GM12878 (cell line): Measurements from ENCODE around the gene FGGY. TPM values are rescaled to one million over a fixed set of nuclear protein-coding genes. Genes with fewer than 3 reads are reported as not detected.

Experiments used
- ATAC-seq: fragments of 200-7000 bp; cut with Tn5 transposase; 3 replicates; pipeline ENCODE4 v1.9.1; 2020; ENCODE audit warnings: mild to moderate bottlenecking, moderate library complexity
- BruUV-seq: library from RNA; stranded (reverse); fragments of 400-500 nt; replicated peaks from 2 replicates; lab custom pipeline; 2021; lab: Mats Ljungman, UMichigan
- CTCF ChIA-PET: fragments of 300-600 bp; sonication (Branson Sonifier 250); formaldehyde crosslinking; extraction: SDS; loops from one replicate; lab custom pipeline; 2021; ENCODE audit warnings: inconsistent platforms; lab: Yijun Ruan, JAX
- POLR2A ChIA-PET: fragments of 350-600 bp; formaldehyde crosslinking; extraction: SDS; loops from one replicate; lab custom pipeline; 2021; ENCODE audit warnings: inconsistent platforms; lab: Charles Lee
- RAD21 ChIA-PET: fragments of 300-600 bp; sonication (Branson Sonifier 250); formaldehyde crosslinking; loops from one replicate; lab custom pipeline; 2023; ENCODE audit warnings: antibody characterized with exemption; ENCODE audit not compliant: unreplicated experiment; lab: Charles Lee
- SMC1A ChIA-PET: fragments of 300-600 bp; sonication (Branson Sonifier 250); formaldehyde crosslinking; loops from one replicate; lab custom pipeline; 2023; ENCODE audit not compliant: unreplicated experiment, uncharacterized antibody; lab: Charles Lee
- DNase-seq: peaks from one replicate; pipeline ENCODE4 v3.0.0-alpha.2; 2011; ENCODE audit warnings: low read depth, low spot score
- FAIRE-seq: peaks from 3 replicates; lab custom pipeline; 2011; peaks lifted over from hg19 to GRCh38; lab: Jason Lieb, UNC
- H2AFZ ChIP-seq: 2 replicates; pipeline ENCODE4 v1.6.0; 2011; ENCODE audit warnings: low read depth, low read length, control low read depth; ENCODE audit not compliant: control insufficient read depth
- H3K27ac ChIP-seq: 2 replicates; pipeline ENCODE4 v1.5.1; 2011; ENCODE audit warnings: control low read depth; ENCODE audit not compliant: control insufficient read depth, insufficient read depth
- H3K27me3 ChIP-seq, 2 experiments: replicated peaks in 1 of 2; 2 replicates each; pipeline versions ENCODE4 v1.6.0 to v1.6.1; 2011; ENCODE audit warnings: low read length in 1 of 2; ENCODE audit not compliant: control insufficient read depth in 2 of 2, insufficient read depth in 2 of 2
- H3K36me3 ChIP-seq, 2 experiments: 2 replicates each; pipeline ENCODE4 v1.5.1; 2011; ENCODE audit warnings: low read length in 1 of 2; ENCODE audit not compliant: control insufficient read depth in 2 of 2, insufficient read depth in 2 of 2
- H3K4me1 ChIP-seq: 2 replicates; pipeline ENCODE4 v1.6.1; 2011; ENCODE audit warnings: mild to moderate bottlenecking, low read length, moderate library complexity, mixed read lengths; ENCODE audit not compliant: control insufficient read depth, insufficient read depth
- H3K4me2 ChIP-seq: 2 replicates; pipeline ENCODE4 v1.6.0; 2011; ENCODE audit warnings: control low read depth; ENCODE audit not compliant: control insufficient read depth, insufficient read depth
- H3K4me3 ChIP-seq: fragments of 200-600 bp; sonication (generic); 2 replicates; pipeline ENCODE4 v1.5.1; 2016
- H3K79me2 ChIP-seq: 2 replicates; pipeline ENCODE4 v1.6.0; 2011; ENCODE audit warnings: low read length; ENCODE audit not compliant: control insufficient read depth, insufficient read depth
- H3K9ac ChIP-seq: 2 replicates; pipeline ENCODE4 v1.8.0; 2011; ENCODE audit warnings: low read length, control low read depth, mixed read lengths; ENCODE audit not compliant: control insufficient read depth, insufficient read depth
- H3K9me3 ChIP-seq: replicated peaks from 3 replicates; pipeline ENCODE4 v1.5.1; 2011; ENCODE audit warnings: mild to moderate bottlenecking, low read length; ENCODE audit not compliant: control insufficient read depth, insufficient read depth
- H4K20me1 ChIP-seq: 2 replicates; pipeline ENCODE4 v1.6.0; 2011; ENCODE audit not compliant: control insufficient read depth, insufficient read depth
- CTCF ChIP-seq, 3 experiments: IDR thresholded peaks in 2 of 3; conservative IDR thresholded peaks in 1 of 3; 2 replicates each; pipeline ENCODE4 v1.5.1; 2011; ENCODE audit warnings: low read depth in 3 of 3, low read length in 3 of 3, mild to moderate bottlenecking in 3 of 3, control low read depth in 2 of 3, moderate library complexity in 2 of 3, inconsistent platforms in 1 of 3, mixed read lengths in 1 of 3; ENCODE audit not compliant: control insufficient read depth in 2 of 3, insufficient read depth in 1 of 3; ENCODE audit errors: extremely low read depth in 1 of 3
- ELK1 ChIP-seq: IDR thresholded peaks from 2 replicates; pipeline ENCODE4 v1.6.1; 2012; ENCODE audit warnings: low read depth, low read length, improper control_type of control experiment
- FOXM1 ChIP-seq: IDR thresholded peaks from 2 replicates; pipeline ENCODE4 v1.6.1; 2012; ENCODE audit warnings: low read depth, mild to moderate bottlenecking, inconsistent platforms, low read length, moderate library complexity
- RAD21 ChIP-seq: IDR thresholded peaks from 2 replicates; pipeline ENCODE4 v1.6.1; 2011; ENCODE audit warnings: mild to moderate bottlenecking, low read depth, low read length, moderate library complexity; ENCODE audit not compliant: insufficient read depth
- SKIL ChIP-seq: fragments of 450-650 bp; IDR thresholded peaks from 2 replicates; pipeline ENCODE4 v1.6.1; 2017; ENCODE audit warnings: mild to moderate bottlenecking, low read depth, inconsistent platforms; ENCODE audit not compliant: poor library complexity, severe bottlenecking
- SMC3 ChIP-seq: IDR thresholded peaks from 2 replicates; pipeline ENCODE4 v1.6.1; 2011; ENCODE audit warnings: low read length, improper control_type of control experiment, borderline replicate concordance
- TCF7 ChIP-seq: IDR thresholded peaks from 2 replicates; pipeline ENCODE4 v1.6.1; 2014; ENCODE audit warnings: antibody characterized with exemption, borderline replicate concordance
- ZNF592 ChIP-seq: fragments of 450-650 bp; IDR thresholded peaks from 2 replicates; pipeline ENCODE4 v1.6.1; 2017; ENCODE audit warnings: mild to moderate bottlenecking, moderate library complexity
- WGBS: methylation state at CpG from one replicate; pipeline ENCODE4 v1.1.6; 2016; ENCODE audit warnings: low lambda C conversion rate; ENCODE audit not compliant: insufficient replicate concordance, insufficient coverage; ENCODE audit errors: missing lambda C conversion rate; 5-methylcytosine and 5-hydroxymethylcytosine counted together
- in situ Hi-C: fragments of 300-500 bp; cut with MboI; formaldehyde crosslinking; loops from 9 replicates; pipeline ENCODE4 v1.14.3; 2018; ENCODE audit warnings: mixed read lengths
- intact Hi-C: fragments of 100-400 bp; cut with micrococcal nuclease; formaldehyde crosslinking; loops from one replicate; pipeline ENCODE4 v1.14.2; 2022; ENCODE audit not compliant: unreplicated experiment
- polyA plus RNA-seq, 11 experiments: library from polyadenylated mRNA; depleted of rRNA in 4 of 11; unstranded in 6 of 11; stranded (reverse) in 5 of 11; fragments of >200 nt; fragmentation: Nextera tagmentation in 4 of 11; fragmentation: Illumina TruSeq in 1 of 11; extraction: Ambion mirVana in 4 of 11; extraction: Trizol in 1 of 11; gene quantifications; 1 replicate in 1 of 11; 2 replicates in 10 of 11; pipeline versions ENCODE4 v1.2.1 to v1.2.3, GENCODE V29; 2011 to 2016; ENCODE audit warnings: inconsistent platforms in 2 of 11, missing spikeins in 2 of 11, low read depth in 1 of 11
- total RNA-seq, 4 experiments: library from RNA; depleted of rRNA in 3 of 4; stranded (reverse); fragments of >200 nt in 3 of 4; fragmentation: Illumina TruSeq in 1 of 4; extraction: Trizol in 1 of 4; gene quantifications; 2 replicates each; pipeline versions ENCODE4 v1.2.1 to v1.2.3, GENCODE V29; 2013 to 2021

FGGY gene
- total and polyA plus RNA-seq, 10 of the 15 experiments (the other 5 are each of a cell fraction or from before 2014, with no cell fraction given) = 6.2 to 11.9 (median 7.5) TPM

GRCh38 chr1:59699227-59699847, 402.4 kb downstream of the FGGY start:
- Histone ChIP-seq H3K36me3 (no peaks in the 10 kb centered on the region), H3K4me3 (no peak overlapping the region), H4K20me1 (no peaks in the 10 kb centered on the region), H3K27me3 (no peaks in the 10 kb centered on the region), H3K4me1 (peaks cover 10% of the 10 kb centered on the region; the same call in 1 of the 2 replicates), H2AFZ (no peak overlapping the region), H3K9ac (no peak overlapping the region), H3K4me2 (no peak overlapping the region), H3K27ac (no peak overlapping the region), H3K9me3 (no peaks in the 10 kb centered on the region), H3K79me2 (no peaks in the 10 kb centered on the region)
- 39% methylated on average over 5 of the region's 5 CpGs for WGBS
- in situ Hi-C loops = loop anchor here (5.0 kb wide), 1 partner anchor 402 kb away; the partner anchor contains the start of gene FGGY
- ChIA-PET SMC1A (interaction anchor here (0.6 to 4.1 kb wide), 66 partner anchors 9 to 1182 kb away, joined by 3 to 64 read pairs (median 5); partner anchors contain the start of genes FGGY and JUN), POLR2A (interaction anchor here (0.5 to 1.1 kb wide), 2 partner anchors 60 to 912 kb away, joined by 3 to 4 read pairs; no protein-coding TSS in a partner anchor), CTCF (interaction anchor here (0.5 to 5.2 kb wide), 101 partner anchors 8 to 1478 kb away, joined by 3 to 89 read pairs (median 4); partner anchors contain the start of gene JUN), RAD21 (interaction anchor here (0.6 to 6.5 kb wide), 54 partner anchors 8 to 1532 kb away, joined by 3 to 60 read pairs (median 4); partner anchors contain the start of genes FGGY and JUN)
- intact Hi-C loops = loop anchor here (1.0 to 5.0 kb wide), 10 partner anchors 63 to 1182 kb away; partner anchors contain the start of genes FGGY and JUN
- FAIRE-seq = no peak
- DNase-seq = no peak
- ATAC-seq = peak; percentile 47
- TF ChIP-seq SKIL = peak; percentile 46
- peak; percentile 88 for TF ChIP-seq SMC3
- TF ChIP-seq CTCF (IDR thresholded peaks at IDR 0.05 in 2 of 3, conservative IDR thresholded peaks at IDR 0.05 in 1 of 3; ENCODE audit: control insufficient read depth in 2 of 3, extremely low read depth in 1 of 3, insufficient read depth in 1 of 3, low read depth in 3 of 3, low read length in 3 of 3) = peak; percentile 83 to 89 (median 89)
- TF ChIP-seq ZNF592 = peak; percentile 59; the same call in 1 of the 2 replicates
- no peak for TF ChIP-seq ELK1
- 0 out of 2 replicates have a peak, but pooled peaks have one; percentile 14 for TF ChIP-seq TCF7
- peak; percentile 98 for TF ChIP-seq RAD21
- no peak for TF ChIP-seq FOXM1
- no TSS peak for BruUV-seq
